Mesendoderm (in vitro differentiated cells): Measurements from ENCODE around the gene PTGES2.

Experiments used
- DNase-seq: peaks from one replicate; pipeline ENCODE4 v3.0.0; 2013
- H2AK5ac ChIP-seq: 2 replicates; pipeline ENCODE4 v1.6.1; 2013; ENCODE audit warnings: low read length, inconsistent platforms
- H2BK120ac ChIP-seq: 2 replicates; pipeline ENCODE4 v1.6.1; 2013; ENCODE audit warnings: low read depth, mild to moderate bottlenecking, low read length, moderate library complexity, mixed read lengths
- H2BK15ac ChIP-seq: replicated peaks from 2 replicates; pipeline ENCODE4 v1.6.1; 2013; ENCODE audit warnings: low read depth, mild to moderate bottlenecking, moderate library complexity
- H2BK5ac ChIP-seq: 2 replicates; pipeline ENCODE4 v1.6.1; 2013; ENCODE audit warnings: low read length, inconsistent platforms
- H3K18ac ChIP-seq: 2 replicates; pipeline ENCODE4 v1.6.1; 2013; ENCODE audit warnings: mild to moderate bottlenecking, low read length, mixed read lengths
- H3K23ac ChIP-seq: one replicate; pipeline ENCODE4 v1.6.1; 2013; ENCODE audit warnings: low read length
- H3K27ac ChIP-seq: 2 replicates; pipeline ENCODE4 v1.5.1; 2013; ENCODE audit warnings: low read depth, mild to moderate bottlenecking, inconsistent platforms, low read length, moderate library complexity
- H3K27me3 ChIP-seq: 2 replicates; pipeline ENCODE4 v1.6.1; 2013; ENCODE audit warnings: low read length, control low read depth, mild to moderate bottlenecking, inconsistent platforms; ENCODE audit not compliant: insufficient read depth, poor library complexity
- H3K36me3 ChIP-seq: 2 replicates; pipeline ENCODE4 v1.6.1; 2013; ENCODE audit warnings: low read length, inconsistent platforms; ENCODE audit not compliant: control insufficient read depth, insufficient read depth
- H3K4ac ChIP-seq: one replicate; pipeline ENCODE4 v1.6.1; 2013; ENCODE audit warnings: low read depth, mild to moderate bottlenecking, low read length, moderate library complexity
- H3K4me1 ChIP-seq: 2 replicates; pipeline ENCODE4 v1.6.1; 2013; ENCODE audit warnings: low read depth, low read length, inconsistent platforms; ENCODE audit not compliant: control insufficient read depth
- H3K4me2 ChIP-seq: 2 replicates; pipeline ENCODE4 v1.6.1; 2013; ENCODE audit warnings: low read length
- H3K4me3 ChIP-seq: 2 replicates; pipeline ENCODE4 v1.5.1; 2013; ENCODE audit warnings: mild to moderate bottlenecking, low read length
- H3K56ac ChIP-seq: one replicate; pipeline ENCODE4 v1.6.1; 2013; ENCODE audit warnings: low read length
- H3K79me1 ChIP-seq: 2 replicates; pipeline ENCODE4 v1.6.1; 2013; ENCODE audit warnings: low read length, inconsistent platforms
- H3K79me2 ChIP-seq: 2 replicates; pipeline ENCODE4 v1.6.1; 2013; ENCODE audit warnings: mild to moderate bottlenecking, low read length; ENCODE audit not compliant: control insufficient read depth, insufficient read depth
- H3K9ac ChIP-seq: 2 replicates; pipeline ENCODE4 v1.6.1; 2013; ENCODE audit warnings: low read length, inconsistent platforms
- H4K5ac ChIP-seq: one replicate; pipeline ENCODE4 v1.6.1; 2013; ENCODE audit warnings: low read length
- H4K8ac ChIP-seq: one replicate; pipeline ENCODE4 v1.6.1; 2013; ENCODE audit warnings: low read depth, mild to moderate bottlenecking, control low read depth, low read length, moderate library complexity
- WGBS: extraction: QIAGEN DNeasy Blood & Tissue Kit; methylation state at CpG from one replicate; pipeline ENCODE4 v1.1.7; 2013; ENCODE audit warnings: low lambda C conversion rate, missing lambda C conversion rate; ENCODE audit not compliant: insufficient coverage; ENCODE audit errors: extremely low coverage; 5-methylcytosine and 5-hydroxymethylcytosine counted together

Gene PTGES2

DNA sequence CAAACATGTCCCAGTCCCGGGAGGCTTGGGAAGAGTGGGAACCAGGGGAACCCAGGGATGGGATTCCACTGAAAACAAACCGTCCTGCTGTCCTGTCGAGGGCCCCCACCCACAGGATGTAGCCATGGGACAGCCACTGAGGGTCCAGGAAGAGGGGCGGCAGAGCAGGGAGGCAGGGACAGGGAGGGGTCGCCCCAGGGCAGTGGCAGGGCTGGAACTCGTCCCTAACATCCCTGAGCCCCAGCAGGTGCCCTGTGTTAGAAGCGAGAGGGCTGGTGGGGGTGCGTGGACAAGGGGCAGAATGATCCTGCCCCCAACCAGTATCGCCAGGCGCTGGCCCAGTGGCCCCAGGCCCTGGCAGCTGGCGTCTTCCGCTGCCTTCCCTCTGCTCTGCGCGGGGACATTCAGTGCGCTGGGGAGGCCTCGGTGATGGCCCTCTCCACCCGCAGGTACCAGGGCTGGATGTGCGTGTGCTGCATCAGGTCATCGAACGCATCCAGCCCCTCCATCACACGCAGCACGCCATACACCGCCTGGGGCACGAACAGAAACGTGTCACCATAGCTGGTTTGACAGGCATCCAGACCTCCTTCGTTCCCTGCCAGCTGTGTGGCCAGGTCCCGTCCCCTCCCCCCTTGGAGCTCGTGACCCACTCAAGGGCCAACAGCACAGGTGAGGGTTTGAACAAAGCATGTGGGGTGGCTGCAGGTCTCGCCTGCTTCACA is 6.6 kb downstream of the PTGES2 start:
- no peak overlapping the region for H2AK5ac ChIP-seq
- no peak overlapping the region for H3K4me3 ChIP-seq
- H4K5ac ChIP-seq: no peak overlapping the region
- DNase-seq: no peak
- no peak overlapping the region for H2BK15ac ChIP-seq
- no peak overlapping the region for H3K4ac ChIP-seq
- H2BK5ac ChIP-seq: no peak overlapping the region
- peaks cover 6% of the 10 kb centered on the region for H3K79me1 ChIP-seq
- no peak overlapping the region for H3K4me2 ChIP-seq
- H3K23ac ChIP-seq: no peak overlapping the region
- no peak overlapping the region for H2BK120ac ChIP-seq
- no peak overlapping the region for H3K56ac ChIP-seq
- H3K27me3 ChIP-seq: no peaks in the 10 kb centered on the region
- WGBS: no CpG with 5 or more reads among the region's 29 CpGs
- H3K36me3 ChIP-seq: no peaks in the 10 kb centered on the region
- H4K8ac ChIP-seq: no peak overlapping the region
- peaks cover 3% of the 10 kb centered on the region for H3K79me2 ChIP-seq
- no peak overlapping the region for H3K27ac ChIP-seq
- H3K18ac ChIP-seq: no peak overlapping the region
- H3K9ac ChIP-seq: no peak overlapping the region
- peaks cover 3% of the 10 kb centered on the region for H3K4me1 ChIP-seq

DNA sequence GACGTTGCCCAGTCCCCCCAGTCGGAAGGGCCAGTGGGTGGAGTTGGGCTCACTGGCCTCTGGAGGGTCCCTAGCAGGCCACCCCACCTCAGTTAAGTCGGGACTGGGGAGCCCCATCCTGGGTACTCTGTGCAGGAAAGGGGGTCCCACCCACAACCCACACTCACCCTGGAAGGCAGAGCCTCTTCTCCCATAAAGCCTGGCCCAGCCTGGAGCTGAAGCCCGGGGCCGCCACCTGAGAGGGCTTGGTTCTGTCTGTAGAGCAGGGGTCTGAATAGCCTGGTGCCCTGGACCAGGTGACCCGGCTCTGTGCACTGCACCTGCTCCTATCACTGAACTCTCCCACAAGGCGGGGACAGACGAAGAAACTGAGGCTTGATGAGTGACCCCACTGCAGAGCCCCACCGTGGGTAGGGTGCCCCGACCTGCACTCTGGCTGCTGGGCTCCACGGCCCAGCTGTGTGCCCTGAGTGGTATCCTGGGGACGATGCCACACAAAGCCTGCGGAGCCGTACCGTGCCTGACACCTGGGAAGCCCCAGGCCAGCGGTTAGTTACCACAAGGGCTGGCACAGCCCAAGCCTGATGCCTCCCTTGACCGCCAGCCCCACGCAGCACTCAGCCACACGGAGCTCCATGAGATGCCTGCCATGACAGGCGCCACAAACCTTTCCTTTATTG is 7.3 kb downstream of the PTGES2 start:
- Histone ChIP-seq H2BK120ac (no peak overlapping the region), H3K36me3 (no peaks in the 10 kb centered on the region), H4K8ac (no peak overlapping the region), H3K23ac (no peak overlapping the region), H3K79me1 (peaks cover under 1% of the 10 kb centered on the region), H3K79me2 (no peaks in the 10 kb centered on the region), H2AK5ac (no peak overlapping the region), H3K27me3 (no peaks in the 10 kb centered on the region), H3K4me3 (no peak overlapping the region), H4K5ac (no peak overlapping the region), H3K4me2 (no peak overlapping the region), H3K27ac (no peak overlapping the region), H3K9ac (no peak overlapping the region), H2BK5ac (no peak overlapping the region), H3K4ac (no peak overlapping the region), H3K18ac (no peak overlapping the region), H3K56ac (no peak overlapping the region), H2BK15ac (no peak overlapping the region), H3K4me1 (peaks cover 3% of the 10 kb centered on the region)
- WGBS: no CpG with 5 or more reads among the region's 20 CpGs
- DNase-seq: no peak

DNA sequence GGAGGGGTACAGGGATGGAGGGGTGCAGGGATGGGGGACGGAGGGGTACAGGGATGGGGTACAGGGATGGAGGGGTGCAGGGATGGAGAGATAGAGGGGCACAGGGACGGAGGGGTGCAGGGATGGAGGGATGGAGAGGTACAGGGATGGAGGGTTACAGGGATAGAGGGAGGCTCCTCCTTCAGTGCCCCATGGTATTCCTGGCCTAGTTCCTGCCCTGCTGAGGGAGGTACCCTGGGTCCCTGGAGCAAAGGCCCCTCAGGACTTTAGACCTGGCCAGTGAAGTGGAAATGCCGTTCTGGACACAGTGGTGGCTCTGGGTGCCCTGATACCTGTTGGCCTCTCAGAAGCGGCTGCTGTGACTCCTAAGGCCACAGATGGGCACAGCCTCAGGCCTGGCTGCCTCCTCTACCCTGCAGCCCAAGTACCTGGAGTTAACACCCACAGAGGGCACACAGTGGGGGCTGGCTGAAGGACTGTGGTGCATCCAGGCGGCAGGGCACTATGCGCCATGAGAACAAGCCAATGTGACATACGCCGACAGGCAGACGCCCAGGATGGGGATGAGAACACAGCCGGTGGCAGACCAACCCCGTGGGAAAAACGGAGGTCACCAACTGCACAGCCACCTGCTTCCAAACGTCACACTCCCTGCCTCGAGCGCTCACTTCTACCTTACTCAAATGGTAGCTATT is 8.4 kb downstream of the PTGES2 start:
- DNase-seq: no peak
- Histone ChIP-seq H3K4ac (no peak overlapping the region), H3K79me2 (no peaks in the 10 kb centered on the region), H3K36me3 (no peaks in the 10 kb centered on the region), H3K18ac (no peak overlapping the region), H3K23ac (no peak overlapping the region), H3K9ac (no peak overlapping the region), H3K4me2 (no peak overlapping the region), H3K56ac (no peak overlapping the region), H2BK5ac (no peak overlapping the region), H2AK5ac (no peak overlapping the region), H3K27ac (no peak overlapping the region), H2BK15ac (no peak overlapping the region), H2BK120ac (no peak overlapping the region), H4K5ac (no peak overlapping the region), H3K4me3 (no peak overlapping the region), H3K4me1 (peaks cover 3% of the 10 kb centered on the region), H4K8ac (no peak overlapping the region), H3K79me1 (no peaks in the 10 kb centered on the region), H3K27me3 (no peaks in the 10 kb centered on the region)
- no CpG with 5 or more reads among the region's 15 CpGs for WGBS

DNA sequence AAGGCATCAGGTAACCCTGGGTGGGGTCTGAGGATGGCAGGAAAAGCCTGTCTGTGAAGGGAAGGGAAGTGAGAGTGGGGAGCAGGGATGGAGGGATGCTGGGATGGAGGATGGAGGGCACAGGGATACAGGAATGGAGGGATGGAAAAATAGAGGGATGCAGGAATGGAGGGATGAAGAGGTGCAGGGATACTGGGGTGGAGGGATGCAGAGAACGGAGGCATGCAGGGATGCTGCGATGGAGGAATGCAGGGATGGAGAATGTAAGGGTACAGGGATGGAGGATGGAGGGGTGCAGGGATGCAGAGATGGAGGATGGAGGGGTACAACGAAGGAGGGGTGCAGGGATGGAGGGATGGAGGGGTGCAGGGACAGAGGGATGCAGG is 9.1 kb downstream of the PTGES2 start:
- no peak overlapping the region for H3K4me2 ChIP-seq
- no peak overlapping the region for H4K5ac ChIP-seq
- H3K4me1 ChIP-seq: peaks cover 3% of the 10 kb centered on the region
- no peak overlapping the region for H2BK5ac ChIP-seq
- no peak overlapping the region for H3K23ac ChIP-seq
- no peak overlapping the region for H3K4ac ChIP-seq
- no peaks in the 10 kb centered on the region for H3K27me3 ChIP-seq
- no peak overlapping the region for H2AK5ac ChIP-seq
- peak overlapping the region; percentile 56 for H3K9ac ChIP-seq
- H2BK120ac ChIP-seq: no peak overlapping the region
- no peaks in the 10 kb centered on the region for H3K36me3 ChIP-seq
- H2BK15ac ChIP-seq: no peak overlapping the region
- no peak overlapping the region for H3K18ac ChIP-seq
- H3K56ac ChIP-seq: peak overlapping the region; percentile 58
- no peak overlapping the region for H4K8ac ChIP-seq
- H3K27ac ChIP-seq: no peak overlapping the region
- no CpG with 5 or more reads among the region's 3 CpGs for WGBS
- H3K79me2 ChIP-seq: no peaks in the 10 kb centered on the region
- no peak overlapping the region for H3K4me3 ChIP-seq
- no peak for DNase-seq
- H3K79me1 ChIP-seq: no peaks in the 10 kb centered on the region

DNA sequence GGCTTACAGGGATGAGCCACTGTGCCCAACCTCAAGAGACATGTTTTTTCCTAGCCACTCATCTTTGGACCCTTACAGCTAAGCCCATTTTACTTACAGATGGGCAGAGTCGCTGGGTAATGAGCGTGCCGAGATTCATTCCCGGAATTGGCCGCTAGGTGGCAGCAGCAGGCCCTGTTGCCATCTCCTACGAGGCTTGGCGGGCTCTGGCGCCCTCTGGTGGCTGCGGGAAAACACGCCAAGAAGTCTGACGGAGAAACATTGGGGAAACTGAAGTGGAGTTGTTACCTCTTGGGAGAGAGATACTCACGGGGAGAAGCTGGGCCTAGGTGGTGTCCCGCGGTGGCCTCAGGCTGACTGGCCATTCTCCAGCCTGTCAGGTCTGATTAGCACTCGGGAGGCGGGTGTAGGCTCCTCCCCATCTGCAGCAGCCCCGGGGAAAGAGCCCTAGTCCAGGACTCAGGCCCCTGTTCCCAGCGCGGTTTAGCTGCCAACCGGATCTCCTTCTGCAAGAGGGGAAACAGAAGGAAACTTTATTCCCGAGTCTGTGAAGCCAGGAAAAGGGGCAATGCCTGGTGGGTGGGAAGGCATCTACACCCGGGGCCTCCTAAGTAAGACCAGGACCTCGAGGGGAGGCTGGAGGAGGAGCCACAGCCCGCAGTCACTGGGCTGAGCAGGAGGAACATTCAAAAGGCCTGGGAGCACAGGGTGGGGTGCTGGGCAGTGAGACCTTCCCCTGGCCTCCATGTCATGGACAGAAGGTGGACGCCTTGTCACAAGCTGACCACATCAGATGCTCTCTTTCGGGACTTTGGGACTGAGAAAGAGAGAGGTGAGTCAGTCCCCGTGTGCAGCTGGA is 9.7 kb downstream of the PTGES2 start:
- H3K4me2 ChIP-seq: no peak overlapping the region
- peak overlapping the region; percentile 56 for H3K9ac ChIP-seq
- peaks cover 3% of the 10 kb centered on the region for H3K4me1 ChIP-seq
- no peak overlapping the region for H2BK5ac ChIP-seq
- no peak overlapping the region for H4K8ac ChIP-seq
- no peak overlapping the region for H3K4me3 ChIP-seq
- no peaks in the 10 kb centered on the region for H3K79me2 ChIP-seq
- H3K27ac ChIP-seq: no peak overlapping the region
- H3K36me3 ChIP-seq: no peaks in the 10 kb centered on the region
- no CpG with 5 or more reads among the region's 27 CpGs for whole genome bisulfite sequencing
- no peak overlapping the region for H4K5ac ChIP-seq
- peak; percentile 95 for DNase-seq
- no peak overlapping the region for H3K4ac ChIP-seq
- H3K79me1 ChIP-seq: no peaks in the 10 kb centered on the region
- H3K23ac ChIP-seq: no peak overlapping the region
- H2AK5ac ChIP-seq: no peak overlapping the region
- H3K56ac ChIP-seq: peak overlapping the region; percentile 58
- H3K18ac ChIP-seq: no peak overlapping the region
- H3K27me3 ChIP-seq: no peaks in the 10 kb centered on the region
- no peak overlapping the region for H2BK15ac ChIP-seq
- H2BK120ac ChIP-seq: no peak overlapping the region
